Skin of body (tissue), 2 donors: Measurements from ENCODE around the gene CAB39L. TPM values are rescaled to one million over a fixed set of nuclear protein-coding genes. Genes with fewer than 3 reads are reported as not detected.
"Not testable (repeated sequence)": the region's sequence is repeated elsewhere in the genome, so short reads cannot be mapped to it uniquely, and the experiment has no call there.

Source experiments
- DNase-seq: peaks from one replicate; lab custom pipeline; 2025; lab: John Stamatoyannopoulos, UW
- total RNA-seq: library from RNA; depleted of rRNA; stranded (reverse); fragments of >200 nt; gene quantifications from one replicate; pipeline ENCODE4 v1.2.3, GENCODE V29; 2014

Gene CAB39L
- total RNA-seq, 1 donor from 2014 or later = 10.9 TPM

DNA sequence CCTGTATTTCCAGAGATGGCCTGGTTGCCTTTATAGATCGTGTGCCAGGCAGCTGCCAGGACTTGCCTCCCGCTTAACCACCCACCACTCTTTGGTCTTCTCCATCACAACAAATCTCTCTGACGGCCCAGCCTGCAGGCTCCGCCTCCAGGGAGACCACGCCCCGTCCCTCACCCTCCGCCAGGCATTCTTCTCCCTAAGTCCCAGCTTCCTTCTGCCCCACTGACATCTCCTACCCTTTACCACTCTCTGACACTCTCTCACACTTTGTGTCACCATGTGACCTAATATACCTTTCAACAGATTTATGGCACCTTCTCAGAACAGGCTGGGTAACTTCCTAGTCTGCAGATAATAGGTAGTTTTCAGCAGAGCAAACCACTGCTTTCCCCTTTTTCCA is 95.1 kb downstream of the CAB39L start:
- peak; percentile 5 for DNase-seq

DNA sequence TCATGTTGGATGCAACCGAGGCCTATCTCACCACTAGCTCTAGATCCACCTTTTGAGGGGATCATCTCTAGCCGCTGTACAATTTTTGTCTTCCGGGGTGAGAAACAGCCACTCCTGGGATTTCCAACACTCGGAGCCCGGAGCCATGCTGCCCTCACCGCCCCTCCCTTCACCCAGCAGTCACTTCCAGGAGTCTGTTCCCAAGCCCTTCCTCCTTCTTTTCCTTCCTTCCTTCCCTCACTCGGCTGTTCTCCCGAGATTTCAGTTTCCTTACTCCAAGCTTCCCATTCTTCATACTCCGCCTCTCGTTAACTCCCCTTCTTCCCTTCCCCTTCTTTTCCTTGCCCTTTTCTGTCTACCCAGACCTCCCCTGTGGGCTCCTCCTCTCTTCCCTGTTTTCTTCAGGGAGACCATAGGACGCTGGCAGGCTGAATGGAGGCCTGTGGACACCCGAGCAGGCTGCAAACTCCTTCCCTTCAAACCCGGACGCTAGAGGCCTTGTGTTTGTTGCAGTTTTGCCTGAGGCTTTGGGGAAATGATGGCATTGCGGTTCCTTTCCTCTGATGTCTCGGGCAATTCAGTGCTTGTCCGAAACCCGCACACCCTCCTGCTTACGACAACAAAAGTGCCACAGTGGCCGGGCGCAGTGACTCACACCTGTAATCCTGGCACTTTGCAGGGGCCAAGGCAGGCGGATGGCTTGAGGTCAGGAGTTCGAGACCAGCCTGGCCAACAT is 96.0 kb downstream of the CAB39L start:
- no peak for DNase-seq

DNA sequence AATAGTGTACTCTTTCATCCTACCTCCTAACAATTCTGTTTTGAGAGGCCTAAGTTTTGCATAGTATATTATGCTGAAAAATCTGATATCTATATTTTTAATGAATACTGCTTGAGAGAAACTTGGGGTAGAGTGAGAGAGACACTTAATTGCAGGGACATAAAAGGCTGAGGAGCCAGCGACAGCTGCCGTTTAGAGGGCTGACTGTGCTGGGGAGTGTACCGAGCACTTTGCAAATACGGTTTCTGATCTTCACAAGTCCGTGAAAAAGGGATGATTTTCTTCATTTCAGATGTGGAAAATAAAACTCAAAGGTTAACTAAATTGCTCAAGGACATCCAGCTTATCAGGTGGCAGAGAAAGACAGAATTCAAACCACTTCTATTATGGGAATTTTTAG is 97.4 kb downstream of the CAB39L start:
- DNase-seq = no peak

DNA sequence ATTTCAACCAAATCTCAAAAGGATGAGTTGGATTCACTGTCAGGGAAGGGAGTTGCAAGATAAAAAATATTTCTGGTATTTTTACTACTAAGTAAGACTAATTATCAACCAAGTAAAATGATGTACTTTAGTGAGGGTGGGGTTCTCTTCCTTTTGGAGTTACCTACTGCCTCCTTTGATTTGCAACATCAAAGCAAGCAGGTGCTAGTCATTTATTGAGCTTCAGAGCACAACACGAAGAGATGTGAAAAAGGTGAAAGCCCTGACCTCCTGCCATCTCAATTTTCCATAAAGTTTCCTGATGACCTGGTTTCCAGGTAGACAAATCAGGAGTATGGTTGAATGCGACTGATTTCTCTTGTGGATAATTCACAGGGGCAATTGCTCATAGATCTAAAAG is 100.1 kb downstream of the CAB39L start:
- DNase-seq = no peak

DNA sequence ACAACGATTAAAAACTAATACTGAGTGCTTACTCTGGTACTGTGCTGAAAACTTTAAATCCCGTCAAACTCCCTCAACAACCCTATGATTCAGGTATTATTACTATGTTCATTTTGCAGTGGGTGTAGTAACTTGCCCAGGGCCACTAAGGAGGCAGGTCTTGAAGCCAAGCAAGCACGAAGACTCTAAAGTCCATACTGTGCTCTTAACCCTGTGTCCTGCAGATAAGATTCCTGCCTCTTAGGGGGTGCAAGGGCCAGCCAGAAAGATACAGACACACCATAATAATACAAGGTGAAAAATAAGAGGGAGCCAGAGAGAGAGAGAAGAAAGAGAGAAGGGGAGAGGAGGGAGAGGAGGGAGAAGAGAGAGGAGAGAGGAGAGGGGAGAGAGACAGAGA is 100.6 kb downstream of the CAB39L start:
- no peak for DNase-seq

DNA sequence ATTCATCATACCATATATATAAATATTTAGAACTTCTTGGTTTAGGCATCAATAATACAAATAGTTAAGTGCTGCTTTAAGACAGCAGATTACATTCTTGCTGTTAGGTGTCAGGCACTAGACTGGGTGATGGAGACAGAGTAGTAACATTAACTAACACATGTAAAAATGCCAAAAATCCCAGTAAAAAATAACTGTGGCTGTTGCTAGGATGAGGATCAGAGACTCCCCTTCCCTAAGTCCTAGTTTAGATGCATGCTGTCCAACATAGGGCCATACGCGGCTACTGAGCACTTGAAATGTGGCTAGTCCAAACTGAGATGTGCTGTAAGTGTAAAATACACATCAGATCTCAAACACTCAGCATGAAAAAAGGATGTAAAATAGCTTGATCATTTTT is 101.4 kb downstream of the CAB39L start:
- DNase-seq = no peak

DNA sequence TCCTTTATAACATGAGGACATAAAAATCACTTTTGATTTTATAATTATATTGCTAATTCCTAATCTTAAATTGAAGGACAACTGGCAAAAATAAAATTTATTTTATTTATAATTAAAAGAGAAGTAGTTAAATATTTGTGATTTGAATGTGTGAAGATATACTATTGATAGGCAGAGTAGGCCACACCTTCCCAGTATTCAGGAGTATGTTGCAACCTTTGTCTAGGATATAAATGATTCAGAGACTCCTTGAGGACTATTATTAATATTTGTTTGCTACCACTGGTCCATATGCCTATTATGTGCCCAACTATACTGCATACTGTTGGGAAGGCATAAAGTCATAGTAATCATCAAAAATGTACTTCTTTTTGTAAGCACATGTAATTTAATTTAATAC is 101.9 kb downstream of the CAB39L start:
- DNase-seq = no peak

DNA sequence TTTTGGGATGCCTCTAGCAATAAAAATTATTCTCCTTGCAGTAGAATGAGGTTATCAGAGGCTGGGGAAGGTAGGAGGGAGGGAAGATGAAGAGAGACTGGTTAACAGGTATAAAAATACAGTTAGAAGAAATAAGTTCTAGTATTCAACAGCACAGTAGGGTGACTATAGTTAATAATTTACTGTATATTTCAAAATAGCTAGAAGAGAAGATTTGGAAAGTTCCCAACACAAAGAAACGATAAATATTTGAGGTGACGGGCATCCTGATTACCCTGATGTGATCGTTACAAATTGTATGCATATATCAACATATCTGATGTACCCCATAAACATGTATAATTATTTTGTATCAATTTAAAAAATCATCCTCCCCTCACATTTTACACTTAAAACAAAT is 102.3 kb downstream of the CAB39L start:
- no peak for DNase-seq

DNA sequence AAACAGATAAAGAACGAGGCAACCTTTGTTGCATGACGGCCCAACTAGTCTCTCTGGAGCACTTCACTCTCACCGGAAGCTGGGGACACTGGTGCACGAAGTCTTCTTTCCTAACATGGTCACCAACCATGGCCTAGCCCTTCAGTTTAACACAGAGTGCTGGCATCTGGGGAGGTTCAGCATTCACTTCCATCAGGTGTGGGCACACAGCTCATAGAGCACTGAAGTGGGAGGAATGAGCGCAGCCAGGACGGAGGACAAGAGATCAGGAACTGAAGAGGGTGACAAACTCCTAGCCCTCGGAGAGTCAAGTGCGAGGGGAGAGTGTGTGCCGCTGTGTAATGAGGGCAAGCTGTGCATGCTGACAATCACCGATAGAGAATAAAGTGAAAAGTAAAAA is 103.7 kb downstream of the CAB39L start:
- no peak for DNase-seq

DNA sequence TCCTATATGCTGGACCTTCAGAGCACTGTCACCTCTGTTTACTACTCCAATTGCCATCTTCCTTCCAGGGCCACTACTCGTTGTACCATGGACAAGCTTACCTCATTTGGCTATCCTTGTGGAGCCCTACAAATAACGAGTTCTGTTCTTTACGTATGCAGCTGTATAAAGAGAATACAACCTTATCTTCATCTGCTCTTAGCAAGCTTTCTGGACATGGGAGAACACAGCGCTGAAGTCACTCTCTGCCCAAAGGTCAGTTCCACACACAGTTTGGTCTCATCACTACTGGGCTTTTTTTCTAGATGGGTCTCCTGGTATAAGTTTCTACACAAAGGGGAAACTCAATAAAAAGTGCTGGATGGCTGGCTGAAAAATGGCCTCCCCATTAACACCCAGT is 107.2 kb downstream of the CAB39L start:
- DNase-seq = no peak

DNA sequence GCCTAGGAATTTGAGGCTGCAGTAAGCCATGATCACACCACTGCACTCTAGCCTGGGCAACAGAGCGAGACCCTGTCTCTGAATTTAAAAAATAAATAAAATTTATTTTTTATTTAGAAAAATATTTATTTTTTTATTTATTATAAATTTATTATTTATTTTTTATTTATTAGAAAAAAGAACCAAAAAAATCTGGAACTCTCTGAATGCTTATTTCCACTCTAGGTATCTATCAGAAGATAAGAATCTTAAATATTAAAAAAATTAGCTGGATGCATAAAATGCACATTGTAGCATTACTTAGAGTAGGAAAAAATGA is 113.4 kb downstream of the CAB39L start:
- no peak for DNase-seq

DNA sequence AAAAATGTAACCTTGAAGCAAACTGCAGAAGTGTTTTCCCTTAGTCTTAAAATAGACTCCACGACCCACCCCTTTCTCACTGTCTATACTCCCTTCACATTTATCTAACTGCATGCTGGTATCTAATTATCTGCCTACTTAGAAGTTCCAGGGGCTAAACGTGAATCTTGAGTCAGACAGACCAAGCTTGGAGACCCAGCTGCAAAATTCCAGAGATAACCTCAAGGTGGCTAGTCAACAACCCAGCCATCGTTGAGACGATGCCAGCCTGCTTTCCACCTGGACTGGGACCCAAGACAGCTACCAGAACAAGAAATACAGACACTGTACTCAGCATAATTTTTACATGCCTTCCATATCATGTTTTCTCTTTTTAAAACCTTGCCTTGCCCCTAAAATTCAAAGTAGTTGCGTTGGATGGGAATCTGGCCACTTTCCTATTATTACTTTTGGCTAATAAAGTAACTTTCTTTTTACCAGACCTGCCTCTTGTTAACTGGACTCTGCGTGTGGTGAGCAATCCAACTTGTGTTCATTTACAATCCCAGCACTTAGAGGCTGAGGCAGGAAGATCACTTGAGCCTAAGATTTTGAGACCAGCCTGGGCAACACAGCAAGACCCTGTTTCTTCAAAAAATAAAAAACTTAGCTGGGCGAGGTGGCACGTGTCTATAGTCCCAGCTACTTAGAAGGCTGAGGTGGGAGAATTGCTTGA is 113.9 kb downstream of the CAB39L start:
- no peak for DNase-seq

DNA sequence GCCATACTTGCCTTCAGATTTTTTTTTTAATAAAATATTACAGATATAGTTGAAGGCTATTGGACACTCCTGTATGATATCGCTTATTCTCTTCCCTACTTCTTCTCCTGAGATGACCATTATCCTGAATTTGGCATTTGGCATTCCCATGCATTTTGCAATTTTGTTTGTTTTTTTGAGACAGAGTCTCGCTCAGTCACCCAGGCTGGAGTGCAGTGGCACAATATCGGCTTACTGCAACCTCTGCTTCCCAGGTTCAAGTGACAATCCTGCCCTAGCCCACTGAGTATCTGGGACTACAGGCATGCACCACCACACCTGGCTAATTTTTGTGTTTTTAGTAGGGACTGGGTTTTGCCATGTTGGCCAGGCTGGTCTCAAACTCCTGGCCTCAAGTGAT is 116.7 kb downstream of the CAB39L start:
- not testable (repeated sequence) for DNase-seq

DNA sequence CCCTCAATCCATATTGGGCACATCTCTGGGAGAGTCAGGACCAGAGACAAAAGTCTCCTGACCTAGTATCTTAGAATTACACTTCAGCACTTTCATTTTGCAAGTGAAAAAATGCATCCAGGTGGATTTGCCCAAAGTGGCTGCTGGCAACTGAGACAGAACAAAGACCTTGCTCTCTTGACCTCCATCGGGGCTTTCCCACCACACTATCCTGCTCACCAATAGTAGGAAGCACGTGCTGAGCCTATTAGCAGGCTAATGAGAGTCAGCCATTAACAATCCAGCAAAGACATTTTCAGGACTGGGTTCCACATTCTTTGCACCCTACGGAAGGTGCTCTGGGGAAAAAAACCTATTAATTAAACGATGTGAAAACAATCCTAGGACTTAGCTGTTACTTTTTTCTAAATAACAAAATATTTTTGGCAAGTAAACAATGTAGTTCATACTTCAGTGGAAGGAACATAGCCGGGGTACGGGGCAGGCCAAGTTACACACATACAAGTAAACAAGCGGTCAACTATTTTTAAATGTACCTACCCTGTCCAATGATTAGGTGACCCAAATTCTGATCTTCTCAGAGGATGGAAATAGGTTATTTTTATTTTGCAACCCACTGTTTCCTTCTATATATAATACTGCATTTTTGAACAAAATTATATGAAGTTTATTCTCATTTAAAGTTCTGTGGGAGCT is 117.5 kb downstream of the CAB39L start:
- DNase-seq = no peak

DNA sequence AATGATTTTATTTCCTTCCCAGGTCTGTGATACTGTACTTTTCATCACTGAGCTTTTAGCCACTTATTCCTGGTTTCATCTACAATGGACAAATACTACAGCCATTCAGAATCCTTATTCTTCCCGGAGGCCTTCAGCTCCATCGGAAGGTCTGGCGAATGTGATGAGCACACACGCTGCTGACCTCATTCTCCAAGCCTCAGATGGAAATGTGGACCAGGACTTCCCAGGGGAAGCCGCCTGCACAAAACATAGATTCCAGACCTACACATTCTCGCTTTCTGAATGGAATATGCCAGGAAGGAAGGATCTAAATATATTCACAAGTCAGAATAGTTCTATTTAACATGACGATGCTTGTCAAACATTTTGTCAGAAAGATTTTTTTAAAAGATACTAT is 120.5 kb downstream of the CAB39L start:
- DNase-seq = no peak

DNA sequence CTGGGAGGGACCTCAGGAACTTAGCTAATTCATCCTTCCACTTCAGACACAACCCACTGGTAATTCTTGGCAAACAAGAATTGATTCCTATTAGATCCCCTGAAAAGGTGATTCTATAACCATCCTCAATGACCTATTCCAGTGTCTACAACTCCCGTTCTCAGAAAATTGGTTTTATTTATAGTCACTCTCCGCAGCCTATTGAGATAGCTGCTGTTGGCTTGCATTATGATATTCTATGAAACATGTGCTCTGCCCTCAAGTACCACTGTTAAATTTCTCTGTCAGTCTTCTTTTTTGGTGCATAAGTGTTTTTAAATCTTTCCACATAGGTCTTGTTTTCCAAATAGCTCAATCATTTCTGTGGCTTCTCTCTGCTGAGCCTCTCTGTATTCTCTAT is 121.2 kb downstream of the CAB39L start:
- DNase-seq = no peak

DNA sequence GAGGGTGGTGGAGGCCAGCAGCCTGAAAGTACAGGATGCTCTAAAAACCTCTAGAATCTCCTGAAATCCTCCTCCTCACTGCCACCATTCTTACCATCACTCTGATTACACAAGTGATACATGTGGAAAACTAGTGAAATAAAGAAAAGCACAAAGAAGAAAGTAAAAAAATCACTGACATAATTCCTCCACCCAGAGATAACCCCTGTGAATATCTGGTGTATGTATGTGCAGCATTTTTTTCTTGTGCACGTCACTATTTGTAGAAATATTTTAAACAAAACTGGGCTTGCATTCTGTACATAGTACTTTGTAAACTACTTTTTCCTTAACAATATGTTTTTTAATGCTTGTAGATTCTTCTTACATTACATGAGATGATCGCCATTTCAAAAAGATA is 122.9 kb downstream of the CAB39L start:
- no peak for DNase-seq

DNA sequence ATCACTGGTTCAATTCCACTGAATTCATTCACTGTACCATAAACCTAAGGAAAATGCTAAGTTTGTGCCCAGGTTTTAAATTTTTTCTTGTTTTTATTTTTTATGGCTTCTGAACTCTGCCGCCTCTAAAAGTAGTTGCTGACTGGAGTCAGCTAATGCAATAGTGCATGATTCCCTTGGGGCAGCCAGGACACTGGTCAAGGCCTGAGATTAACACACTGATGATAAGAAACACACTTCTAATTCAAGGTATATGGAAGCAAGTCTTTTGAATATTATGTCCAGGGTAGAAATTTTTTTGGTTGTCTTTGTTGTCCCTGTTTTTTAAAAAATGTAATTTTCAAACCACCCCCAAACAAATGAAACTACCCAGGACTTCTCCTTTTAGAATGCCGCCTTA is 123.9 kb downstream of the CAB39L start:
- DNase-seq = no peak

DNA sequence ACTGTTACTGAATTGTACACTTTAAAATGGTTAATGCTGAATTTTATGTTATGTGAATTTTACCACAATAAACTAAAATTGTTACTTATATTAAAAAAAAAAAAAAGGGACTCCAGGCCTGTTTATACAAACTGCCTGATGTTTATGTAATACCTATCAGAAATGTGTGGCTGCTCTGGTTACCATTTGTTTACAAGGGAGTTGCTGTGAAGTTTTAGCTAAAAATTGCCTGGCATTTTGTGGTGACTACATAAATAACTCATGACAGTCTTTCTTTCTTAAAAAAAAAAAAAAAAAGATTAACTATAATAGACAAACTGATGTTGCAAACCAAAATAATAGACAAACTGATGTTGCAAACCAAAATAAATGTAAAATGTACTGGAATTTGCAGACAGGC is 124.3 kb downstream of the CAB39L start:
- no peak for DNase-seq

DNA sequence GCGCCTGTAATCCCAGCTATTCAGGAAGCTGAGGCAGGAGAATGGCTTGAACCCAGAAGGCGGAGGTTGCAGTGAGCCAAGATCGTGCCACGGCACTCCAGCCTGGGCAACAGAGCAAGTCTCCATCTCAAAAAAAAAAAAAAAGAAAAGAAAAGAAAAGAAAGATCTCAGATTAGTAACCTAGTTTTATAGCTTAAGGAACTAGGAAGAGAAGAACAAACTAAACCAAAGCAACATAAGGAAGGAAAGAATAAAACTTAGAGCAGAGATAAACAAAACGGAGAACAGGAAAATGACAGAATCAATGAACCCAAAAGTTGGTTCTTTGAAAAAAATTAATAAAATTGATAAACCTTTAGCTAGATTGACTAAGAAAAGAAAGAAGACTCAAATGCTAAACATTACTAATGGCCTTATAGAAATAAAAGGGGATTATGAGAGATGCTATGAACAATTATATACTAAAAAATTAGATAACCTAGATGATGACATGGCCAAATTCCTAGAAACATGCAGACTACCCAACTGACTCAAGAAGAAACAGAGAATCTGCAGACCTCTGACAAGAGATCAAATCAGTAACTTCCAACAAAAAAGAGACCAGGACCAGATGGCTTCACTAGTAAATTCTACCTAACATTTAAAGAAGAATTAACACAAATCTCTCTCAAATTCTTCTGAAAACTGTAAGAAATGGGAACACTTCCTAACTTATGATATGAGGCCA is 127.9 kb downstream of the CAB39L start:
- DNase-seq = no peak

DNA sequence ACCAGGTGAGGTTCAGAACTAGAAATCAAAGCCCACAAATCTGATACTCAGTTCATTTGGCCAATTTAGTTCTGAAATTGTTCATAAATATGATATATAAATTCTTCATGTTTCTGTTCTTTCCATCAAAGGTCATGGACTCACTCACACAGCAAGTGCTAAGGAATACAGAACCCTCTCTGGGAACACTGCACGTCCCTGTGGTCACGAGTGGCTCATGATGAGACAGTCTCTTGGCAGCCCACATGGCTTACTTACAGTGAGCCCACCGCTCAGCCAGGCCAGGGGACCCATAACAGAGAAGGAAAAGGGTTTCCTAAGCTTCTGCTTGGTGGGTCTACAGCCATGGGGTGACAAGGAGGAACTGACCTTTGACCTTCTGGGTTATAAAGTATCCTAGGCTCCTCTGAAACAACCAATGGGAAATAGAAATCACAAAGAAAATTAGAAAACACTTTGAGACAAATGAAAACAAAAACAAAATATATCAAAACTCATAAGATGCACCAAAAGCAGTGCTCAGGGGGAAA is 128.8 kb downstream of the CAB39L start:
- DNase-seq = no peak

DNA sequence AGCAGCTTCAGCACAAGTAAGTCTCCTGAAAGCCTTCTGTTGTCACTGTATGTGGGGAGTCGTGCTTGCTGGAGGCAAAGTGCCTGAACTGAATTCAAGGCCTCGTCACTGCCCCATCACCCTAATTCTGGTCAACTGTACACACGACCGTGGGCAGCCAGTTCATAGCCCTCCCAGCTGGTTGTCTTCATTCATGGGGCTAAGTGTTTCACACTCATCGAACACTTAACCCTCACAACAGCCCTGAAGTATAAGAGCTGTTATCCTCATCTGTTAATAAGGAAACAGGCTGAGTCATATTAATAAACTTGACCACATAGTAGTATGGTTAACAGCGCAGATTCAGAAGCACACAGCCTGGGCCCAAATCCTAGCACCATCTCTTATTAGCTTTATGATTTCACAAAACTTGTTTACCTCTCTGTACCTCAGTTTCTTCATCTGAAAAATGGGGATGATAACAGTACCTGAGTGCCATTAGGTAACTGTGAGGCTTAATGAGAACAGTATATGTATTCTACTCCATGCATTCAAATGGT is 129.5 kb downstream of the CAB39L start:
- no peak for DNase-seq
